Measurements from ENCODE around the gene SP100. TPM values are rescaled to one million over a fixed set of nuclear protein-coding genes. Genes with fewer than 3 reads are reported as not detected.
"Not testable (repeated sequence)": the region's sequence is repeated elsewhere in the genome, so short reads cannot be mapped to it uniquely, and the experiment has no call there.

The SP100 gene
- total RNA-seq, 1 experiment from 2014 or later, result 110 TPM

DNA sequence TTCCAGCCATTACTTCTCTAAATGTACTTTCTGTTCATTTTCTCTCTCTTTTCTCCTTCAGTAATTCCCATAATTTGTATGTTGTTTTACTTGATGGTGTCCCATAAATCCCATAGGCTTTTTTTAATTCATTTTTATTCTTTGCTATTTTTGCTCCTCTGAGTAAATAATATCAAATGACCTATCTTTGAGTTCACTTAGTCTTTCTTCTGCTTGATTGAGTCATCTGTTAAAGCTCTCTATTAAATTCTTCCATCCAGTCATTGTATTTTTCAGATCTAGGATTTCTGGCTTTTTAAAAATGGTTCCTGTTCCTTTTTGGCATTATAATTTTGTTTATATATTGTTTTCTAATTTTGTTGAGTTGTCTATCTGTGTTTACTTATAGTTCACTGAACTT lies 13.5 kb downstream of the SP100 start:
- H3K9me3 Mint-ChIP-seq (ENCODE audit: low read depth, unreplicated experiment), result no peaks in the 10 kb centered on the region
- no peaks in the 10 kb centered on the region for H3K27me3 Mint-ChIP-seq (ENCODE audit: unreplicated experiment)
- TF ChIP-seq, protein P1, sequence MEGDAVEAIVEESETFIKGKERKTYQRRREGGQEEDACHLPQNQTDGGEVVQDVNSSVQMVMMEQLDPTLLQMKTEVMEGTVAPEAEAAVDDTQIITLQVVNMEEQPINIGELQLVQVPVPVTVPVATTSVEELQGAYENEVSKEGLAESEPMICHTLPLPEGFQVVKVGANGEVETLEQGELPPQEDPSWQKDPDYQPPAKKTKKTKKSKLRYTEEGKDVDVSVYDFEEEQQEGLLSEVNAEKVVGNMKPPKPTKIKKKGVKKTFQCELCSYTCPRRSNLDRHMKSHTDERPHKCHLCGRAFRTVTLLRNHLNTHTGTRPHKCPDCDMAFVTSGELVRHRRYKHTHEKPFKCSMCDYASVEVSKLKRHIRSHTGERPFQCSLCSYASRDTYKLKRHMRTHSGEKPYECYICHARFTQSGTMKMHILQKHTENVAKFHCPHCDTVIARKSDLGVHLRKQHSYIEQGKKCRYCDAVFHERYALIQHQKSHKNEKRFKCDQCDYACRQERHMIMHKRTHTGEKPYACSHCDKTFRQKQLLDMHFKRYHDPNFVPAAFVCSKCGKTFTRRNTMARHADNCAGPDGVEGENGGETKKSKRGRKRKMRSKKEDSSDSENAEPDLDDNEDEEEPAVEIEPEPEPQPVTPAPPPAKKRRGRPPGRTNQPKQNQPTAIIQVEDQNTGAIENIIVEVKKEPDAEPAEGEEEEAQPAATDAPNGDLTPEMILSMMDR (IDR thresholded peaks at IDR 0.05; ENCODE audit: unreplicated experiment), result no peak
- DNase-seq, result no peak
- BruUV-seq (replicated peaks), result no TSS peak
- CTCF ChIA-PET, result no interaction called here
- H3K27ac Mint-ChIP-seq (ENCODE audit: unreplicated experiment), result no peak overlapping the region
- H3K36me3 Mint-ChIP-seq (ENCODE audit: insufficient read depth, unreplicated experiment), result peaks cover under 1% of the 10 kb centered on the region
- intact Hi-C loops (cut with micrococcal nuclease; ENCODE audit: unreplicated experiment), result loop anchor here (10.0 kb wide), 1 partner anchor 365 kb away; no protein-coding TSS in a partner anchor
- peaks cover 28% of the 10 kb centered on the region for H3K4me1 Mint-ChIP-seq (ENCODE audit: low read depth, unreplicated experiment)
- H3K4me3 Mint-ChIP-seq (ENCODE audit: low read depth, unreplicated experiment), result no peak overlapping the region

DNA sequence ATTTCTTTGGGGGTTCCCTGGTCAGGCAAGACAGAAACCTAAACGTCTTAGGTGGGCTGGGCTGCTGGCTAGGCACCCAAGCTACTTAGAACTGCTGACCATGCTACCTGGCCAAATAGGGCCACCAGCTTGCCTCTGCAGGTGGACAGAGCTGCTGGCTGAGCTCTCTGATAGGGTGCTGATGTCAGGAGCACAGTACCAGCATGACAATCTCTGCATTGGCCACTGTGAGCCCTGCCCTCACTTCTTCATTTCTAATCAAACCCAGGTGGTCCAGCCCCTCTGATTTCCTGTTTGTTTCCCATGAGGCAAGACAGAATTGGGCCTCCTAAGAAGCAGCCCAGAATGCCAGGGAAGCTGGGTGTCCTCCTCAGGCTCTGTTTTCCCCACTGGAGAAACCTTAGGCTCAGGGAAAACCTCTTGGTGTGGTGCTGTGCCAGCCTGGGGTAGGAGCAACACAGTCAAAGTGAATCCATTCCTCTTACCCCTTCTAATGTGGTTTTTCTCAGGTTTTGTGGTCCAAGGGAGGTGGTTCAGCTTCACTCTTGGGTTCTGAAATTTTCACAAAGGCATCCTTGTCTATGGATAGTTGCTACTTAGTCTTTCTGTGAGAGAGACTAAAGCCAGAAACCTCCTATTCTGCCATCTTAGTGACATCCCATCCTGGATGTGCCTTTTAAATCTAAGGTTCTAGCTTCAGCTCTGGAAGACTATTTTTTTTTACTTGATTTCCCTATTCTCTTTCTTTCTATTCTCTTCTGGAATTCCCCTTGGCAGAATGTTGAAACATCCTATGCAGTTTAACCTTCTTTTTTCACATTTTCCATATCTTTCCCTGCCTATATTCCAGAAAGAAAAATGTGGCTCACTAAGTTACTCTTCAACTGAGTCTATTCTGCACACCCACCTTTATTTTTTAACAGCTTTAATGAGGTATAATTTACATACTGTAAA lies 15.2 kb downstream of the SP100 start:
- no TSS peak for BruUV-seq (replicated peaks)
- H3K36me3 Mint-ChIP-seq (ENCODE audit: insufficient read depth, unreplicated experiment), result no peaks in the 10 kb centered on the region
- CTCF ChIA-PET, result no interaction called here
- H3K4me1 Mint-ChIP-seq (ENCODE audit: low read depth, unreplicated experiment), result peaks cover 14% of the 10 kb centered on the region
- H3K27ac Mint-ChIP-seq (ENCODE audit: unreplicated experiment), result no peak overlapping the region
- no peak overlapping the region for H3K4me3 Mint-ChIP-seq (ENCODE audit: low read depth, unreplicated experiment)
- DNase-seq, result no peak
- intact Hi-C loops (cut with micrococcal nuclease; ENCODE audit: unreplicated experiment), result no loop called here
- no peaks in the 10 kb centered on the region for H3K27me3 Mint-ChIP-seq (ENCODE audit: unreplicated experiment)
- TF ChIP-seq, protein P1 (IDR thresholded peaks at IDR 0.05; ENCODE audit: unreplicated experiment), result no peak
- peaks cover under 1% of the 10 kb centered on the region for H3K9me3 Mint-ChIP-seq (ENCODE audit: low read depth, unreplicated experiment)

DNA sequence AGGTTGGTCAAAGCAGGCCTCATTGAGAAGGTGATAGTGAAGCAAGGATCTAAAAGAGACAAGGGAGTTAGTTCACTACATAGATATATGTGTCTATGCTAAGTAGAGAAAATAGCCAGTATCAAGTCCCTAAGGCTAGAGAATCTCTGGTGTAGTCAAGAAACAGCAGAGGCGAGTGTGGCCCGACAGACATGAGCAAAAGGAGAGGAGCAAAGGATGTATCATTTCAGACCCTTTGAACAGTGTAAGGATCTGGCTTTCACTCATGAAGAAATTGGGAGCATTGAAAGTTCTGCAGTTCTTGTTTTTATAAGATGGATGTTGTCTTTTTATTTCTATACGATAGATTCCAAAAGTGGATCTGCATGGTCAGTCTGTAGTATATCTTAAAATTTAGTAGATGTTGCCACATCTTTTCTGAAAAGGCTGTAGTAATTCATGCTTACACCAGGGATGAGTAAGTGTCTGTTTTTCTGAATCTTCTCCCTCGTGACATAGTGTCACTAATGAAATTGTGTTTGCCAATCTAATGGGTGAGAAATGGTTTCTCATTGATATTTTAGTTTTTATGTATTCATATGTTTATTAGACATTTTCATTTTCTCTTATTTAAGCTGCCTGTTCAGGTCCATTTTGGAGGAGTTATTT lies 18.8 kb downstream of the SP100 start:
- H3K4me1 Mint-ChIP-seq (ENCODE audit: low read depth, unreplicated experiment), result peaks cover 19% of the 10 kb centered on the region
- H3K9me3 Mint-ChIP-seq (ENCODE audit: low read depth, unreplicated experiment), result peaks cover 3% of the 10 kb centered on the region
- no peak for DNase-seq
- no peaks in the 10 kb centered on the region for H3K27me3 Mint-ChIP-seq (ENCODE audit: unreplicated experiment)
- peaks cover 4% of the 10 kb centered on the region for H3K36me3 Mint-ChIP-seq (ENCODE audit: insufficient read depth, unreplicated experiment)
- no TSS peak for BruUV-seq (replicated peaks)
- no peak overlapping the region for H3K27ac Mint-ChIP-seq (ENCODE audit: unreplicated experiment)
- TF ChIP-seq, protein P1 (IDR thresholded peaks at IDR 0.05; ENCODE audit: unreplicated experiment), result no peak
- H3K4me3 Mint-ChIP-seq (ENCODE audit: low read depth, unreplicated experiment), result no peak overlapping the region
- intact Hi-C loops (cut with micrococcal nuclease; ENCODE audit: unreplicated experiment), result no loop called here
- CTCF ChIA-PET, result no interaction called here

DNA sequence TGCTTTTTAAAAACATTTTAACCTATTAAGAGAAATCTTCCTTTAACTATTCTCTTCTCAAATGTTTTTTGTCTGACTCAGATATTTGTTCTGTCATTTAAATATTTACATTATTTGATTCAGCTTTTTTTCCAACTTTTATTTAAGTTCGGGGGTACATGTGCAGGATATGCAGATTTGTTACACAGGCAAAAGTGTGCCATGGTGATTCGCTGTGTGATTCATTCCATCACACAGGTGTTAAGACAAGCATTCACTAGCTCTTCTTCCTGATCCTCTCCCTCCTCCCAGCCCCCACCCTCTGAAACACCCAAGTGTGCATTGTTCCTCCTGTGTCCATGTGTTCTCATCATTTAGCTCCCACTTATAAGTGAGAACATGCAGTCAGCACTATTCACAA lies 19.4 kb downstream of the SP100 start:
- H3K27ac Mint-ChIP-seq (ENCODE audit: unreplicated experiment), result no peak overlapping the region
- H3K4me3 Mint-ChIP-seq (ENCODE audit: low read depth, unreplicated experiment), result no peak overlapping the region
- intact Hi-C loops (cut with micrococcal nuclease; ENCODE audit: unreplicated experiment), result no loop called here
- H3K9me3 Mint-ChIP-seq (ENCODE audit: low read depth, unreplicated experiment), result peaks cover 3% of the 10 kb centered on the region
- H3K4me1 Mint-ChIP-seq (ENCODE audit: low read depth, unreplicated experiment), result peaks cover 19% of the 10 kb centered on the region
- DNase-seq, result no peak
- peaks cover 4% of the 10 kb centered on the region for H3K36me3 Mint-ChIP-seq (ENCODE audit: insufficient read depth, unreplicated experiment)
- BruUV-seq (replicated peaks), result no TSS peak
- TF ChIP-seq, protein P1 (IDR thresholded peaks at IDR 0.05; ENCODE audit: unreplicated experiment), result no peak
- CTCF ChIA-PET, result no interaction called here
- H3K27me3 Mint-ChIP-seq (ENCODE audit: unreplicated experiment), result no peaks in the 10 kb centered on the region

DNA sequence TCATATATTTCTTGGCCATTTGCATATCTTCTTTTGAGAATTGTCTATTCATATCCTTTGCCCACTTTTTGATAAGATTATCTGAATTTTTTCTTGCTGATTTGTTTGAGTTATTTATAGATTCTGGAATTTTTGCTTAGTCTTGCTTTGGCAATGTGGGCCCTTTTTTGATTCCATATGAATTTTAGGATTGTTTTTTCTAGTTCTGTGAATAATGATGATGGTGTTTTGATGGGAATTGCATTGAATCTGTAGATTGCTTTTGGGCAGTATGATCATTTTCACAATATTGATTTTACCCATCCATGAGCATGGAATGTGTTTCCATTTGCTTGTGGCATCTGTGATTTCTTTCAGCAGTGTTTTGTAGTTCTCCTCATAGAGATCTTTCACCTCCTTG lies 23.1 kb downstream of the SP100 start:
- intact Hi-C loops (cut with micrococcal nuclease; ENCODE audit: unreplicated experiment); DNase-seq; H3K4me3 Mint-ChIP-seq (ENCODE audit: low read depth, unreplicated experiment); H3K9me3 Mint-ChIP-seq (ENCODE audit: low read depth, unreplicated experiment); BruUV-seq (replicated peaks); H3K27ac Mint-ChIP-seq (ENCODE audit: unreplicated experiment); H3K36me3 Mint-ChIP-seq (ENCODE audit: insufficient read depth, unreplicated experiment); H3K27me3 Mint-ChIP-seq (ENCODE audit: unreplicated experiment); H3K4me1 Mint-ChIP-seq (ENCODE audit: low read depth, unreplicated experiment); CTCF ChIA-PET: not testable (repeated sequence)

Measured in Calu3 (cell line).